Measurements from ENCODE around the gene SLC25A51.

SLC25A51 gene

DNA sequence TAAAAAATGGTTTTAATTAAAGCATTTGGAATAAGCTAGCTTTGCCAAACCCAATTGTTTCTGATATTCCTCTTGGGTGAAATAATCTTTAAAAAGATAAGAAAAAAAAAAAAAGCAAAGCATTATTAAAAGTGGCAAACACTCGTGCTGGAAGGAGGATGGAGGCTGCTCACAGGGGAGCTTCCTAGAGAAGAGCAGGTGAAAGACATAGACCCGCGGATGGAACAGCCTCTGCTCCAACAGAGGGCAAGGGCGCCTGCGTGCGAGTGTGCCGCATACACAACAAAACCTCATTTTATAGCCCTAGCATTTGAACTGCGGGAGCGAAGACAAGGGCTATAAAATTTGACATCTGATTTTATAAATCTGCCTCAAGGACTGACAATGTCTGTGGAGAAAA lies 33.4 kb upstream of the SLC25A51 start:
- no peak for DNase-seq (ENCODE audit: low read depth)
- TF ChIP-seq, protein P1, sequence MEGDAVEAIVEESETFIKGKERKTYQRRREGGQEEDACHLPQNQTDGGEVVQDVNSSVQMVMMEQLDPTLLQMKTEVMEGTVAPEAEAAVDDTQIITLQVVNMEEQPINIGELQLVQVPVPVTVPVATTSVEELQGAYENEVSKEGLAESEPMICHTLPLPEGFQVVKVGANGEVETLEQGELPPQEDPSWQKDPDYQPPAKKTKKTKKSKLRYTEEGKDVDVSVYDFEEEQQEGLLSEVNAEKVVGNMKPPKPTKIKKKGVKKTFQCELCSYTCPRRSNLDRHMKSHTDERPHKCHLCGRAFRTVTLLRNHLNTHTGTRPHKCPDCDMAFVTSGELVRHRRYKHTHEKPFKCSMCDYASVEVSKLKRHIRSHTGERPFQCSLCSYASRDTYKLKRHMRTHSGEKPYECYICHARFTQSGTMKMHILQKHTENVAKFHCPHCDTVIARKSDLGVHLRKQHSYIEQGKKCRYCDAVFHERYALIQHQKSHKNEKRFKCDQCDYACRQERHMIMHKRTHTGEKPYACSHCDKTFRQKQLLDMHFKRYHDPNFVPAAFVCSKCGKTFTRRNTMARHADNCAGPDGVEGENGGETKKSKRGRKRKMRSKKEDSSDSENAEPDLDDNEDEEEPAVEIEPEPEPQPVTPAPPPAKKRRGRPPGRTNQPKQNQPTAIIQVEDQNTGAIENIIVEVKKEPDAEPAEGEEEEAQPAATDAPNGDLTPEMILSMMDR (IDR thresholded peaks at IDR 0.05; ENCODE audit: control insufficient read depth, extremely low read depth, insufficient read depth), result no peak
- H3K4me3 ChIP-seq (ENCODE audit: low read depth, low read length), result no peak overlapping the region

DNA sequence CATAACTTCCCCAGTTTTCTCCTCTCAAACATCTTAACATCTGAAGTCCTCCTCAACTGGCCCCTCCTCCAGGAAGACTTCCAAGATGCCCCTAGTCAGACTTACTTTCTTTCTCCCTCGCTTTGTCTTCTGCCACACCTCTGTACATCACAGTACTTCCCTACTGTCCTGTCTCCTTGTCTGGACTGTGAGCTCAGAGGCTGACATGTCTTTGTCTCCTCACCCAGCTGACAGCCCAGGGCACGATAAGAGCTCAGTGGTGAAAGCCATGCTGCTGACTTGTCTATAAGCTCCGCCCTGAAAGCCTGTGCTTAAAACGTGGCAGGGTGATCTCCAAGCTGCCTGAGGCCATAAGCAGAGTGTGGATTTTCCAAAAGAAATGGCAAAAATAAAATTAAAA lies 33.0 kb upstream of the SLC25A51 start:
- TF ChIP-seq, protein P1 (IDR thresholded peaks at IDR 0.05; ENCODE audit: control insufficient read depth, extremely low read depth, insufficient read depth), result no peak
- no peak for DNase-seq (ENCODE audit: low read depth)
- H3K4me3 ChIP-seq (ENCODE audit: low read depth, low read length), result no peak overlapping the region

DNA sequence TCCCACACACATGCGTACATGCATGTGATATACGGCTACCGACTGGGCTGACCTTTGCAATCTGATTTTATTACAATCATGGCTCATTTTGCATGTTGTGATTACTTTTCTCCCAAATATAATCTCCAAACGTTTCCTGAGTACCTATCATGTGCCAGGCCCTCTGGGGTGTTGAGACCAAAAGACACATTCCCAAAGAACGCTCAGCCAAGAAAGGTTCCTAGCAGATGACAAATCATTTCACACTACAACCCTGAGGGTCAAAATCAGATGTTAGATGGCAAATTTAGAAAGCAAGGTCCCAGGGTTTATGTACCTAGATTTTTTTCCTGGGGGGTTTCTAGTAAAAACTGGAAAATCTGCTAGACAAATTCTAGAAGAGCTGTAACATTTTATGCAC lies 32.4 kb upstream of the SLC25A51 start:
- no peak for DNase-seq (ENCODE audit: low read depth)
- TF ChIP-seq, protein P1 (IDR thresholded peaks at IDR 0.05; ENCODE audit: control insufficient read depth, extremely low read depth, insufficient read depth), result no peak
- no peak overlapping the region for H3K4me3 ChIP-seq (ENCODE audit: low read depth, low read length)

DNA sequence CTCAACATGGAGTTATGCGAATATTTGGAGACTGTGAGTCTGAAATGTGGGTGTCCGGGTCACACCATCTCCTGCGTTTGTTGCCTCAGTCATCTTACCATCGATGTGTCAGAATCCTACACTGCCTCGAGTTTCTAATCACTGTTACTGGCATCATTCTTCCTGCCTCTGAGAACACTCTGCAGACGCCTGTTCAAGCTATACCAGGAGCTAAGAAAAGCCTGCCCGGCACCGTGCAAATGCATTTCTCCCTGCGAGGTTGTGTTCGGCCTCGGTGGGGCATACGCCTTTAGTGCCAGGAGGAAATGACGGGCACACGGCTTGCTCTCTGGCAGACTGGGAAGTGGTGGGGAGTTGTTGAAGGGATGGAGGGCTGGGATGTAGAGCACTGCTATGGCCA lies 31.2 kb upstream of the SLC25A51 start:
- H3K4me3 ChIP-seq (ENCODE audit: low read depth, low read length), result no peak overlapping the region
- TF ChIP-seq, protein P1 (IDR thresholded peaks at IDR 0.05; ENCODE audit: control insufficient read depth, extremely low read depth, insufficient read depth), result no peak
- DNase-seq (ENCODE audit: low read depth), result no peak

DNA sequence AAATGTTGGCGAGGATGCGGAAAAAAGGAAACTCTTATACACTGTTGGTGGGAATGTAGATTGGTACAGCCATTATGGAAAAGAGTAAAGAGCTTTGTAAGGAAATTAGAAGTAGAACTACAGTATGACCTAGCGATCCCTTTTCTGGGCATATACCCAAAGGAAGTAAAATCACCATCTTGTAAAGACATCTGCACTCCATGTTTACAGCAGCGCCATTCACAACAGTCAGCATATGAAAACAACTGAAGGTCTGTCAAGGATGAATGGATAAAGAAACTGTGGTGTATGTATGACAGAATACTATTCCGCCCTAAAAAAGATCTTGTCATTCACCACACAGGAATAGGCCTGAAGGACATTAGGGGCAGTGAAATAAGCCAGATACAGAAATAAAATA lies 27.7 kb upstream of the SLC25A51 start:
- TF ChIP-seq, protein P1 (IDR thresholded peaks at IDR 0.05; ENCODE audit: control insufficient read depth, extremely low read depth, insufficient read depth), result no peak
- DNase-seq (ENCODE audit: low read depth), result no peak

DNA sequence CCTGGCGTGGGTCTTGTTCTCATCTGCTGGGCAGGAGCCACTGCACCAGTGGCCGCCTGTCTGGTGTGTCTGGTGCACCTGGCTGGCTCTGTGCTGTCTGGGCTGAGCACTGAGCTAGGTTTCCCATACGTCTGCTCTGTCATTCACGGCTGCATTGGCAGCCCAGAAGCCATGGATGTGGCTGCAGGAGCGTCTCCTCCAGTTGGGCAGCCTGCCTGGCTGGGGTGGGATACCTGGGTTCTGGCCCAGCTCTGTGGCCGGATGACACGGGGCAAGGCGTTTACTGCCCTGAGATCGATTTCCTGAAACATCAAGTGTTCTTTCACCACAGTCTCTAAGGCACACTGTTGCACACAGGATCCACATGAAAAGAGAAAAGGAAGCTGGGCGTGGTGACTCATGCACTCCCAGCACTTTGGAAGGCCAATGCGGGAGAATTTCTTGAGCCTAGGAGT lies 25.5 kb upstream of the SLC25A51 start:
- TF ChIP-seq, protein P1 (IDR thresholded peaks at IDR 0.05; ENCODE audit: control insufficient read depth, extremely low read depth, insufficient read depth), result no peak
- H3K4me3 ChIP-seq (ENCODE audit: low read depth, low read length), result no peak overlapping the region
- DNase-seq (ENCODE audit: low read depth), result no peak

More for the DNA sequence above, 27.7 kb upstream of the SLC25A51 start:
- H3K4me3 ChIP-seq (ENCODE audit: low read depth, low read length), result no peak overlapping the region

All from LNCaP clone FGC (cell line).